ENCODE results near the gene CES2.

DNA sequence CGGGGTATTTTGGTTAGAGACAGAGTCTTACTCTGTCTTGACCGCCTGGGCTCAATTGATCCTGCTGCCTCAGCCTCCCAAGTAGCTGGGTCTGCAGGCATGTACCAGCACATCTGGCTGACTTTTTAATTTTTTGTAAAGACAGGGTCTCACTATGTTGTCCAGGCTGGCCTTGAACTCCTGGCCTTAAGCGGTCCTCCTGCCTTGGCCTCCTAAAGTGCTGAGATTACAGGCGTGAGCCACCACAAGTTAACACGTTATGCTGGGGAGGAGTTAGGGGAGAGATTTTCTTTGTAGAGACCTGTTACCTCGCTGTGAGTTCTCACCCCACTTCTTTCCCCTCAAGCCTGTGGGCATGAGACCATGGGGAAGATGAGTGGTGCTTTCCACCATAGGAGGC lies 51.2 kb downstream of the CES2 start:
- TF ChIP-seq CTCF (IDR thresholded peaks at IDR 0.05; ENCODE audit: control extremely low read depth in 1 of 3, insufficient read depth in 1 of 3, low read depth in 1 of 3, low read length in 3 of 3): no peak
- TF ChIP-seq EGR1 (IDR thresholded peaks at IDR 0.05; ENCODE audit: borderline replicate concordance, low read depth, low read length): no peak

Measured in H1 (cell line).